GM12878 (cell line): Measurements from ENCODE around the gene NAV2. TPM values are rescaled to one million over a fixed set of nuclear protein-coding genes. Genes with fewer than 3 reads are reported as not detected.
"Not testable (repeated sequence)": the region's sequence is repeated elsewhere in the genome, so short reads cannot be mapped to it uniquely, and the experiment has no call there.

Experiments used
- ATAC-seq: fragments of 200-7000 bp; cut with Tn5 transposase; 3 replicates; pipeline ENCODE4 v1.9.1; 2020; ENCODE audit warnings: mild to moderate bottlenecking, moderate library complexity
- BruUV-seq: library from RNA; stranded (reverse); fragments of 400-500 nt; replicated peaks from 2 replicates; lab custom pipeline; 2021; lab: Mats Ljungman, UMichigan
- CTCF ChIA-PET: fragments of 300-600 bp; sonication (Branson Sonifier 250); formaldehyde crosslinking; extraction: SDS; loops from one replicate; lab custom pipeline; 2021; ENCODE audit warnings: inconsistent platforms; lab: Yijun Ruan, JAX
- POLR2A ChIA-PET: fragments of 350-600 bp; formaldehyde crosslinking; extraction: SDS; loops from one replicate; lab custom pipeline; 2021; ENCODE audit warnings: inconsistent platforms; lab: Charles Lee
- RAD21 ChIA-PET: fragments of 300-600 bp; sonication (Branson Sonifier 250); formaldehyde crosslinking; loops from one replicate; lab custom pipeline; 2023; ENCODE audit warnings: antibody characterized with exemption; ENCODE audit not compliant: unreplicated experiment; lab: Charles Lee
- SMC1A ChIA-PET: fragments of 300-600 bp; sonication (Branson Sonifier 250); formaldehyde crosslinking; loops from one replicate; lab custom pipeline; 2023; ENCODE audit not compliant: unreplicated experiment, uncharacterized antibody; lab: Charles Lee
- DNase-seq: peaks from one replicate; pipeline ENCODE4 v3.0.0-alpha.2; 2011; ENCODE audit warnings: low read depth, low spot score
- FAIRE-seq: peaks from 3 replicates; lab custom pipeline; 2011; peaks lifted over from hg19 to GRCh38; lab: Jason Lieb, UNC
- H2AFZ ChIP-seq: 2 replicates; pipeline ENCODE4 v1.6.0; 2011; ENCODE audit warnings: low read depth, low read length, control low read depth; ENCODE audit not compliant: control insufficient read depth
- H3K27ac ChIP-seq: 2 replicates; pipeline ENCODE4 v1.5.1; 2011; ENCODE audit warnings: control low read depth; ENCODE audit not compliant: control insufficient read depth, insufficient read depth
- H3K27me3 ChIP-seq, 2 experiments: replicated peaks in 1 of 2; 2 replicates each; pipeline versions ENCODE4 v1.6.0 to v1.6.1; 2011; ENCODE audit warnings: low read length in 1 of 2; ENCODE audit not compliant: control insufficient read depth in 2 of 2, insufficient read depth in 2 of 2
- H3K36me3 ChIP-seq, 2 experiments: 2 replicates each; pipeline ENCODE4 v1.5.1; 2011; ENCODE audit warnings: low read length in 1 of 2; ENCODE audit not compliant: control insufficient read depth in 2 of 2, insufficient read depth in 2 of 2
- H3K4me1 ChIP-seq: 2 replicates; pipeline ENCODE4 v1.6.1; 2011; ENCODE audit warnings: mild to moderate bottlenecking, low read length, moderate library complexity, mixed read lengths; ENCODE audit not compliant: control insufficient read depth, insufficient read depth
- H3K4me2 ChIP-seq: 2 replicates; pipeline ENCODE4 v1.6.0; 2011; ENCODE audit warnings: control low read depth; ENCODE audit not compliant: control insufficient read depth, insufficient read depth
- H3K4me3 ChIP-seq: fragments of 200-600 bp; sonication (generic); 2 replicates; pipeline ENCODE4 v1.5.1; 2016
- H3K79me2 ChIP-seq: 2 replicates; pipeline ENCODE4 v1.6.0; 2011; ENCODE audit warnings: low read length; ENCODE audit not compliant: control insufficient read depth, insufficient read depth
- H3K9ac ChIP-seq: 2 replicates; pipeline ENCODE4 v1.8.0; 2011; ENCODE audit warnings: low read length, control low read depth, mixed read lengths; ENCODE audit not compliant: control insufficient read depth, insufficient read depth
- H3K9me3 ChIP-seq: replicated peaks from 3 replicates; pipeline ENCODE4 v1.5.1; 2011; ENCODE audit warnings: mild to moderate bottlenecking, low read length; ENCODE audit not compliant: control insufficient read depth, insufficient read depth
- H4K20me1 ChIP-seq: 2 replicates; pipeline ENCODE4 v1.6.0; 2011; ENCODE audit not compliant: control insufficient read depth, insufficient read depth
- CREB1 ChIP-seq: IDR thresholded peaks from 2 replicates; pipeline ENCODE4 v1.6.1; 2012; ENCODE audit warnings: low read depth, mild to moderate bottlenecking, inconsistent platforms
- CREM ChIP-seq: IDR thresholded peaks from 2 replicates; pipeline ENCODE4 v1.6.1; 2014; ENCODE audit warnings: antibody characterized with exemption, low read depth
- IKZF1 ChIP-seq: fragments of 450-650 bp; conservative IDR thresholded peaks from 2 replicates; pipeline ENCODE4 v1.6.1; 2017; ENCODE audit warnings: antibody characterized with exemption, mild to moderate bottlenecking
- LARP7 ChIP-seq: fragments of 450-650 bp; IDR thresholded peaks from 2 replicates; pipeline ENCODE4 v1.6.1; 2017; ENCODE audit warnings: mild to moderate bottlenecking
- NFYB ChIP-seq: IDR thresholded peaks from 2 replicates; pipeline ENCODE4 v1.6.1; 2011; ENCODE audit warnings: low read depth, mild to moderate bottlenecking, low read length, improper control_type of control experiment, moderate library complexity; ENCODE audit not compliant: insufficient read depth
- PAX5 ChIP-seq: IDR thresholded peaks from 2 replicates; pipeline ENCODE4 v1.6.1; 2011; ENCODE audit warnings: low read depth, low read length, borderline replicate concordance
- RCOR1 ChIP-seq: conservative IDR thresholded peaks from 2 replicates; pipeline ENCODE4 v1.6.1; 2012; ENCODE audit warnings: low read depth, low read length, improper control_type of control experiment
- SMARCA5 ChIP-seq: fragments of 450-650 bp; IDR thresholded peaks from 2 replicates; pipeline ENCODE4 v1.6.1; 2017; ENCODE audit warnings: mild to moderate bottlenecking
- SMC3 ChIP-seq: IDR thresholded peaks from 2 replicates; pipeline ENCODE4 v1.6.1; 2011; ENCODE audit warnings: low read length, improper control_type of control experiment, borderline replicate concordance
- TAF1 ChIP-seq: IDR thresholded peaks from 2 replicates; pipeline ENCODE4 v1.6.1; 2011; ENCODE audit warnings: mild to moderate bottlenecking, low read depth, low read length, borderline replicate concordance
- TBL1XR1 ChIP-seq: IDR thresholded peaks from 2 replicates; pipeline ENCODE4 v1.6.1; 2012; ENCODE audit warnings: low read depth, low read length, improper control_type of control experiment
- TCF7 ChIP-seq: IDR thresholded peaks from 2 replicates; pipeline ENCODE4 v1.6.1; 2014; ENCODE audit warnings: antibody characterized with exemption, borderline replicate concordance
- ZSCAN29 ChIP-seq: fragments of 450-650 bp; IDR thresholded peaks from 2 replicates; pipeline ENCODE4 v1.6.1; 2017; ENCODE audit warnings: mild to moderate bottlenecking, moderate library complexity
- WGBS: methylation state at CpG from one replicate; pipeline ENCODE4 v1.1.6; 2016; ENCODE audit warnings: low lambda C conversion rate; ENCODE audit not compliant: insufficient replicate concordance, insufficient coverage; ENCODE audit errors: missing lambda C conversion rate; 5-methylcytosine and 5-hydroxymethylcytosine counted together
- in situ Hi-C: fragments of 300-500 bp; cut with MboI; formaldehyde crosslinking; loops from 9 replicates; pipeline ENCODE4 v1.14.3; 2018; ENCODE audit warnings: mixed read lengths
- intact Hi-C: fragments of 100-400 bp; cut with micrococcal nuclease; formaldehyde crosslinking; loops from one replicate; pipeline ENCODE4 v1.14.2; 2022; ENCODE audit not compliant: unreplicated experiment
- polyA plus RNA-seq, 11 experiments: library from polyadenylated mRNA; depleted of rRNA in 4 of 11; unstranded in 6 of 11; stranded (reverse) in 5 of 11; fragments of >200 nt; fragmentation: Nextera tagmentation in 4 of 11; fragmentation: Illumina TruSeq in 1 of 11; extraction: Ambion mirVana in 4 of 11; extraction: Trizol in 1 of 11; gene quantifications; 1 replicate in 1 of 11; 2 replicates in 10 of 11; pipeline versions ENCODE4 v1.2.1 to v1.2.3, GENCODE V29; 2011 to 2016; ENCODE audit warnings: inconsistent platforms in 2 of 11, missing spikeins in 2 of 11, low read depth in 1 of 11
- total RNA-seq, 4 experiments: library from RNA; depleted of rRNA in 3 of 4; stranded (reverse); fragments of >200 nt in 3 of 4; fragmentation: Illumina TruSeq in 1 of 4; extraction: Trizol in 1 of 4; gene quantifications; 2 replicates each; pipeline versions ENCODE4 v1.2.1 to v1.2.3, GENCODE V29; 2013 to 2021
- TF ChIP-seq, protein P1 (sequence below): fragments of 450-650 bp; IDR thresholded peaks from 2 replicates; pipeline ENCODE4 v1.6.1; 2016; ENCODE audit warnings: mild to moderate bottlenecking
- TF ChIP-seq, protein P2 (sequence below): fragments of 450-650 bp; IDR thresholded peaks from 2 replicates; pipeline ENCODE4 v1.6.1; 2017; ENCODE audit warnings: low read depth, mild to moderate bottlenecking, moderate library complexity

Gene NAV2
- total and polyA plus RNA-seq, 10 of the 15 experiments (the other 5 are each of a cell fraction or from before 2014, with no cell fraction given), result 0.35 to 6.1 (median 1.1) TPM

DNA sequence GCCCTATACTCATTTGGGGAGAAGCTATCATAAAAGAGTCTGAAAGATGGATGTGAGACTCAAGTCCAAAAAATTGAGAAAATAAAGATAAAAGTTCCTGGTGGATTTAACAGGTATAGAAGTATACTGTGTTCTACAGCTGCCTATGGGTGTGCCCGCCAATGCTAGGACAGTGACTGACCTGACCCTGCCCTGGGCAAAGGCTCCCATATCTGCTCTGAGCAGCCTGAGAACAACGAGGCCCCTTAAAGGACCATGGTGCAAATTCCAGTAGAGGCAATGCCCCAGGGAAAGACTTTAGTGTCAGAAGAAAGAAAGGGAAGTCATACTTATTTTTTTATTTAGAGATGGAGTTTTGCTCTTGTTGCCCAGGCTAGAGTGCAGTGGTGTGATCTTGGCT lies 181.8 kb downstream of the NAV2 start:
- no peak for ATAC-seq
- no peak for DNase-seq
- H3K27me3 ChIP-seq, result no peaks in the 10 kb centered on the region
- H2AFZ ChIP-seq, result no peak overlapping the region
- no peak overlapping the region for H3K9ac ChIP-seq
- no peak overlapping the region for H3K27ac ChIP-seq
- SMC1A ChIA-PET, result no interaction called here
- RAD21 ChIA-PET, result no interaction called here
- CTCF ChIA-PET, result interaction anchor here (0.9 kb wide), 1 partner anchor 337 kb away, joined by 3 read pairs; no protein-coding TSS in a partner anchor
- intact Hi-C loops (no loop called here), in situ Hi-C loops (no loop called here)
- 32% methylated on average over 2 of the region's 2 CpGs for WGBS
- BruUV-seq, result no TSS peak
- FAIRE-seq, result no peak
- H3K4me1 ChIP-seq, result no peaks in the 10 kb centered on the region
- H4K20me1 ChIP-seq, result no peaks in the 10 kb centered on the region
- H3K4me2 ChIP-seq, result no peak overlapping the region
- no peaks in the 10 kb centered on the region for H3K79me2 ChIP-seq
- POLR2A ChIA-PET, result no interaction called here
- H3K36me3 ChIP-seq, result no peaks in the 10 kb centered on the region
- no peak overlapping the region for H3K4me3 ChIP-seq
- TF ChIP-seq SMC3 (no peak), ZSCAN29 (no peak), LARP7 (no peak), TAF1 (no peak), CREB1 (no peak), PAX5 (no peak), CREM (no peak), TCF7 (no peak), NFYB (no peak), SMARCA5 (no peak), TBL1XR1 (no peak), RCOR1 (no peak), IKZF1 (no peak)
- TF ChIP-seq, protein P1, sequence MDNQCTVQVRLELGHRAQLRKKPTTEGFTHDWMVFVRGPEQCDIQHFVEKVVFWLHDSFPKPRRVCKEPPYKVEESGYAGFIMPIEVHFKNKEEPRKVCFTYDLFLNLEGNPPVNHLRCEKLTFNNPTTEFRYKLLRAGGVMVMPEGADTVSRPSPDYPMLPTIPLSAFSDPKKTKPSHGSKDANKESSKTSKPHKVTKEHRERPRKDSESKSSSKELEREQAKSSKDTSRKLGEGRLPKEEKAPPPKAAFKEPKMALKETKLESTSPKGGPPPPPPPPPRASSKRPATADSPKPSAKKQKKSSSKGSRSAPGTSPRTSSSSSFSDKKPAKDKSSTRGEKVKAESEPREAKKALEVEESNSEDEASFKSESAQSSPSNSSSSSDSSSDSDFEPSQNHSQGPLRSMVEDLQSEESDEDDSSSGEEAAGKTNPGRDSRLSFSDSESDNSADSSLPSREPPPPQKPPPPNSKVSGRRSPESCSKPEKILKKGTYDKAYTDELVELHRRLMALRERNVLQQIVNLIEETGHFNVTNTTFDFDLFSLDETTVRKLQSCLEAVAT, result no peak
- TF ChIP-seq, protein P2, sequence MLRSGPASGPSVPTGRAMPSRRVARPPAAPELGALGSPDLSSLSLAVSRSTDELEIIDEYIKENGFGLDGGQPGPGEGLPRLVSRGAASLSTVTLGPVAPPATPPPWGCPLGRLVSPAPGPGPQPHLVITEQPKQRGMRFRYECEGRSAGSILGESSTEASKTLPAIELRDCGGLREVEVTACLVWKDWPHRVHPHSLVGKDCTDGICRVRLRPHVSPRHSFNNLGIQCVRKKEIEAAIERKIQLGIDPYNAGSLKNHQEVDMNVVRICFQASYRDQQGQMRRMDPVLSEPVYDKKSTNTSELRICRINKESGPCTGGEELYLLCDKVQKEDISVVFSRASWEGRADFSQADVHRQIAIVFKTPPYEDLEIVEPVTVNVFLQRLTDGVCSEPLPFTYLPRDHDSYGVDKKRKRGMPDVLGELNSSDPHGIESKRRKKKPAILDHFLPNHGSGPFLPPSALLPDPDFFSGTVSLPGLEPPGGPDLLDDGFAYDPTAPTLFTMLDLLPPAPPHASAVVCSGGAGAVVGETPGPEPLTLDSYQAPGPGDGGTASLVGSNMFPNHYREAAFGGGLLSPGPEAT, result no peak
- H3K9me3 ChIP-seq, result no peaks in the 10 kb centered on the region

DNA sequence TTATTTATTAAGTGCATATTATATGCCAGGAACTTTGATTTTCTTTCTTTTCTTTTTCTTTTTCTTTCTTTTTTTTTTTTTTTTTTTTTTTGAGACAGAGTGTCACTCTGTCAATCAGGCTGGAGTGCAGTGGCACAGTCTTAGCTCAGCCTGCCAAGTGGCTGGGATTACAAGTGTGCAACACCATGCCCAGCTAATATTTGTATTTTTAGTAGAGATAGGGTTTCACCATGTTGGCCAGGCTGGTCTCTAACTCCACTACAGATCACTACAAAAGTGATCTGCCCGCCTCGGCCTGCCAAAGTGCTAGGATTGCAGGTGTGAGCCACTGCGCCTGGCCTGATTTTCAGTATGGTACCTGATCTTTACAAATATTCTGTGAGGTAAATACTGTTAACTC lies 182.4 kb downstream of the NAV2 start:
- CTCF ChIA-PET, result interaction anchor here (0.9 kb wide), 1 partner anchor 338 kb away, joined by 3 read pairs; no protein-coding TSS in a partner anchor
- BruUV-seq, H3K36me3 ChIP-seq, H2AFZ ChIP-seq, H3K4me3 ChIP-seq, H3K27me3 ChIP-seq, H3K79me2 ChIP-seq, H3K4me2 ChIP-seq, H3K9me3 ChIP-seq, H3K9ac ChIP-seq, in situ Hi-C loops, DNase-seq, intact Hi-C loops, H3K27ac ChIP-seq, RAD21 ChIA-PET, FAIRE-seq, POLR2A ChIA-PET, ATAC-seq, H4K20me1 ChIP-seq, H3K4me1 ChIP-seq, SMC1A ChIA-PET: not testable (repeated sequence)
- 76% methylated on average over 3 of the region's 3 CpGs for whole genome bisulfite sequencing
